Right lobe of liver (tissue), 6 donors: Measurements from ENCODE around the gene HINT2. TPM values are rescaled to one million over a fixed set of nuclear protein-coding genes. Genes with fewer than 3 reads are reported as not detected.

ENCODE experiments used
- ATAC-seq, 4 donors: fragments of 200-7000 bp; cut with Tn5 transposase; one replicate each; pipeline ENCODE4 v1.9.1; 2020; ENCODE audit warnings: mild to moderate bottlenecking in 4 of 4, moderate library complexity in 4 of 4
- DNase-seq, 3 donors: peaks; one replicate each; pipeline ENCODE4 v3.0.0-alpha.2; 2020
- H3K27ac ChIP-seq, 3 donors: fragments of 200-600 bp; one replicate each; pipeline ENCODE4 v1.8.0; 2022
- H3K27me3 ChIP-seq, 2 donors: fragments of 200-600 bp; one replicate each; pipeline ENCODE4 v1.8.0; 2022
- H3K36me3 ChIP-seq, 4 donors: fragments of 200-600 bp; sonication (generic) in 1 of 4; one replicate each; pipeline versions ENCODE4 v1.5.1 to v1.8.0; 2017 to 2022; ENCODE audit warnings: control low read depth in 1 of 4
- H3K4me1 ChIP-seq, 4 donors: fragments of 200-600 bp; sonication (generic) in 1 of 4; one replicate each; pipeline versions ENCODE4 v1.5.1 to v1.8.0; 2017 to 2022; ENCODE audit warnings: control low read depth in 1 of 4
- H3K4me3 ChIP-seq, 3 donors: fragments of 200-600 bp; one replicate each; pipeline ENCODE4 v1.8.0; 2022
- H3K9me3 ChIP-seq, 4 donors: fragments of 200-600 bp; sonication (generic) in 1 of 4; one replicate each; pipeline versions ENCODE4 v1.5.1 to v1.8.0; 2017 to 2022; ENCODE audit warnings: control low read depth in 1 of 4
- POLR2A ChIP-seq: fragments of 450-650 bp; IDR thresholded peaks from one replicate; pipeline ENCODE4 v1.6.1; 2017; ENCODE audit warnings: antibody characterized with exemption, mild to moderate bottlenecking
- WGBS: methylation state at CpG from one replicate; pipeline ENCODE4 v1.1.6; 2018; ENCODE audit warnings: low coverage, low lambda C conversion rate; ENCODE audit not compliant: insufficient coverage; ENCODE audit errors: missing lambda C conversion rate; 5-methylcytosine and 5-hydroxymethylcytosine counted together
- intact Hi-C, 2 donors: fragments of 100-400 bp; cut with DNase I; formaldehyde crosslinking; loops; one replicate each; pipeline versions ENCODE4 v1.11.2 to v1.14.1; 2022
- total RNA-seq, 6 experiments: library from RNA; depleted of rRNA in 2 of 6; stranded (reverse); fragments of >200 nt in 2 of 6; fragmentation: NEBNext Ultra II Directional in 3 of 6; extraction: Animal tissue kit (Norgen Biotek cat#: 25700) in 3 of 6; gene quantifications; one replicate each; pipeline versions ENCODE4 v1.1.0 to v1.2.4, GENCODE V29; 2016 to 2023
- TF ChIP-seq, protein P1 (sequence below), 4 donors: fragments of 200-600 bp in 3 of 4; fragments of 450-650 bp in 1 of 4; IDR thresholded peaks; one replicate each; pipeline versions ENCODE4 v1.5.1 to v1.8.0; 2016 to 2022; ENCODE audit warnings: antibody characterized with exemption in 4 of 4, mild to moderate bottlenecking in 2 of 4
- donor health status: DM: no; HTN: yes; CAD: no.
- donor health status: DM: no; HTN: no; CAD: no.
- donor health status: DM: no; HTN: no; CAD: no.
- donor health status: DM: no; HTN: yes; CAD: no.
- donor health status: DM: no; HTN: yes; CAD: no.

HINT2 gene
- total RNA-seq, 6 experiments from 2014 or later: 46.0 to 86.3 (median 67.1) TPM

DNA sequence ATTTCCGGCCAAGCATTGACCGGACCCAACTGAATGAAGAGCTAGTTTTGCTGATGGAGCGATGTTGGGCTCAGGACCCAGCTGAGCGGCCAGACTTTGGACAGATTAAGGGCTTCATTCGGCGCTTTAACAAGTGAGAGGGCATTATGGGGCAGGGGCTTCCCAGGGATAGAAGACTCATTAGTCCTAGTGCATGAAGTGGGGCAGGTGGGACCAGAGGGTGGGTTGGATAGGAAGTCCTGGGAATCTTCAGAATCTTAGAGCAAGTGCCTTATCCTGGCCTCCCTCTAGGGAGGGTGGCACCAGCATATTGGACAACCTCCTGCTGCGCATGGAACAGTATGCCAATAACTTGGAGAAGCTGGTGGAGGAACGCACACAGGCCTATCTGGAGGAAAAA is 8.7 kb downstream of the HINT2 start:
- ATAC-seq: no peak
- peak in 1 of 3 donors; percentile 28 for DNase-seq
- Histone ChIP-seq H3K27me3 (no peaks in the 10 kb centered on the region), H3K27ac (no peak overlapping the region), H3K4me3 (no peak overlapping the region), H3K9me3 (no peaks in the 10 kb centered on the region), H3K36me3 (peaks cover 0 to 19% (median 7%) of the 10 kb centered on the region in 4 donors), H3K4me1 (peaks cover 0 to 10% (median 4%) of the 10 kb centered on the region in 4 donors)
- intact Hi-C loops: no loop called here
- WGBS: 89% methylated on average over 4 of the region's 8 CpGs
- TF ChIP-seq, protein P1, sequence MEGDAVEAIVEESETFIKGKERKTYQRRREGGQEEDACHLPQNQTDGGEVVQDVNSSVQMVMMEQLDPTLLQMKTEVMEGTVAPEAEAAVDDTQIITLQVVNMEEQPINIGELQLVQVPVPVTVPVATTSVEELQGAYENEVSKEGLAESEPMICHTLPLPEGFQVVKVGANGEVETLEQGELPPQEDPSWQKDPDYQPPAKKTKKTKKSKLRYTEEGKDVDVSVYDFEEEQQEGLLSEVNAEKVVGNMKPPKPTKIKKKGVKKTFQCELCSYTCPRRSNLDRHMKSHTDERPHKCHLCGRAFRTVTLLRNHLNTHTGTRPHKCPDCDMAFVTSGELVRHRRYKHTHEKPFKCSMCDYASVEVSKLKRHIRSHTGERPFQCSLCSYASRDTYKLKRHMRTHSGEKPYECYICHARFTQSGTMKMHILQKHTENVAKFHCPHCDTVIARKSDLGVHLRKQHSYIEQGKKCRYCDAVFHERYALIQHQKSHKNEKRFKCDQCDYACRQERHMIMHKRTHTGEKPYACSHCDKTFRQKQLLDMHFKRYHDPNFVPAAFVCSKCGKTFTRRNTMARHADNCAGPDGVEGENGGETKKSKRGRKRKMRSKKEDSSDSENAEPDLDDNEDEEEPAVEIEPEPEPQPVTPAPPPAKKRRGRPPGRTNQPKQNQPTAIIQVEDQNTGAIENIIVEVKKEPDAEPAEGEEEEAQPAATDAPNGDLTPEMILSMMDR (IDR thresholded peaks at IDR 0.05): no peak
- no peak for TF ChIP-seq POLR2A

DNA sequence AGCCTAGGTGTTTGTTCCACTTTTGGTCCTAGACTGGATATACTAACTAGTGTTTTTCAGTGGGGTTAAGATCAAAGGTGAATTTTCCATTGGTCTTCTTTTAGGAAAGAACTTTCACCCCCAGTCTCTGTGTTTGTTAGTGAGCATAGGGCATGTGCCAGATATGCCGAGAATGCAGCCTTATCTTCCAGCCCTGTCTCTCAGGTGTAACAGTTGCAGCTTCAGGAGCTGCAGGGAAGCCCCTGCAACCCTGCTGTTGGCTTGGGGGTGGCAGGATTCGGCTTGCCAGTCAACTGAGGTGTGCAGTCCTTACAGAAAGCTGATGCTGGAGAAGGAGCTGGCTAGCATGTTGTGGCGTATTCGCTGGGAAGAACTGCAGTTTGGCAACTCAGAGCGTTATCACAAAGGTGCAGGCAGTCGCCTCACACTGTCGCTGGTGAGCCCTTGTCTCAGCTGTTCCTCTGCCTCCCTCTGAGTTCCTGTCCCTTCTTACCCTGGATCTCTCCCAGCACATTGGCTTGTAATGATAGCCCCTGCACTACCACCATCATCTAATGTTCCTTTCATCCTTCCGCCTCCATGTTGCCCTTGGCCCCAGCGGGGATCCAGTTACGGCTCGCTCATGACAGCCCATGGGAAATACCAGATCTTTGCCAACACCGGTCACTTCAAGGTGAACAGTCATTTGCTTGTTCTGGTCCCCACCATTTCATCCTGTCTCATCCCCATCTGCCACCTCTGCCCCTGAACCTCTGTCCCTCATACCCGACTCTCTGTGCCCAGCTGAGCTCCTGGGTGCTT is 13.3 kb downstream of the HINT2 start:
- Histone ChIP-seq H3K27ac (peak overlapping the region in 2 of 3 donors; percentile 40 to 63), H3K4me3 (no peak overlapping the region), H3K36me3 (peaks cover 0 to 7% (median 6%) of the 10 kb centered on the region in 4 donors), H3K4me1 (peaks cover 0 to 13% (median 2%) of the 10 kb centered on the region in 4 donors), H3K9me3 (no peaks in the 10 kb centered on the region), H3K27me3 (no peaks in the 10 kb centered on the region)
- peak; percentile 75 to 88 (median 80) for ATAC-seq
- intact Hi-C loops: no loop called here
- WGBS: 47% methylated on average over 9 of the region's 13 CpGs
- peak in 1 of 3 donors; percentile 31 for DNase-seq
- TF ChIP-seq, protein P1 (IDR thresholded peaks at IDR 0.05): no peak
- TF ChIP-seq POLR2A: no peak

DNA sequence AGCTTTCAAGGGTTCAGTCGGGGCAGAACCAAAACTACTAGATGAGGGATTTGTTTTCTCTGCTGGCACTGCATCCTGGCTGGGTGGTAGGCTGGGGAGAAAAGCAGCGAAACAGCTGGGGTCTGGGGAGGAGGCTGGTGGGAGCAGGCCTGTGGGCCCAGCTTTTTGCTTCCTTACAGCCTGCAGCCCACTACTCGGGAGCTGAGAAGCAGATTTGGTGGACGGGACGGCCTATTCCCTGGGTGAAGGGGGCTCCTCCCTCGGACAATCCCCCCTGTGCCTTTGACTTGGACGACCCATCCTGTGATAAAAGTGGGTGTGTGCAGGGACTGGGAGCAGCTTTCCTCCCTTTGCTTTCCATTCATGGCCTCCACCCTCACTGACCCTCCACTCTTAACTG is 14.3 kb downstream of the HINT2 start:
- Histone ChIP-seq H3K27ac (peak overlapping the region in 1 of 3 donors; percentile 63), H3K27me3 (no peaks in the 10 kb centered on the region), H3K36me3 (peaks cover 0 to 6% (median 3%) of the 10 kb centered on the region in 4 donors), H3K4me1 (peaks cover 0 to 13% (median 2%) of the 10 kb centered on the region in 4 donors), H3K9me3 (no peaks in the 10 kb centered on the region), H3K4me3 (no peak overlapping the region)
- intact Hi-C loops: no loop called here
- WGBS: 20% methylated on average over 1 of the region's 7 CpGs
- no peak for TF ChIP-seq POLR2A
- TF ChIP-seq, protein P1 (IDR thresholded peaks at IDR 0.05): no peak
- DNase-seq (peak in 1 of 3 donors; percentile 35), ATAC-seq (no peak)

DNA sequence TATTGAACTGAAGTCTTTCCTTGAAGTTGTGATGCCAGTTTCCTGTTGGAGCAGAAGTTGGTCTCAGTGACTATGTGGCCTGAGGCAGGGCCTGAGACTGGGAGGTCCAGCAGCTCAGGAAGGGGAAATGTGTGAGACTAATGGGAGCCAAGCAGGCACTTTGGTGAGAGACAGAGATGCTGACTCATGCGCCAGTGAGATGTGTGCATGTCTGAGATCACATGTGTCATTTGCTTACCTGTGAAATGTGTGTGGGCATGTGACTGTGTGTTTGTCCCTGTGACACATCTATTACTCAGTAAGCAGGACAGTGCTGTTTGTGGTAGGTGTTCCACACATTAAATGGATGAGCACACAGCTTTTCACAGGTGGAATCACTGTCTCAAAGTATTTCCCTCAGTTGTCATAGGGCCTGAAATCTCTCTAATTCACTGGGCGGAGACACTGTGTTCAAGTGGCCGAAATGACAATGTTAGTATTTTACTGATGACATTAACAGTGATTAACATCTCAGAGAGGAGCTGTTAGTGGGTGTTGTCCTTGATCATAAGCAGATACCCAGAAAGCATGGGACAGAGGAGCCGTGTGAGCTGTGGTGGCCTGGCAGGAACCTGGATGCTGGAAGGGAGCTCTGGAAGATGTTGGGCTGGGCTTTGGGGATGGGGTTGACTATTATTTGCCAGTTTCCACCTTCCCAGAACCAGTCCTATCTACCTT is 16.0 kb downstream of the HINT2 start:
- Histone ChIP-seq H3K4me1 (peaks cover 0 to 13% (median 2%) of the 10 kb centered on the region in 4 donors), H3K27me3 (no peaks in the 10 kb centered on the region), H3K9me3 (no peaks in the 10 kb centered on the region), H3K27ac (no peak overlapping the region), H3K4me3 (no peak overlapping the region), H3K36me3 (peaks cover 0 to 5% (median 2%) of the 10 kb centered on the region in 4 donors)
- intact Hi-C loops: loop anchor here in 1 of 2 donors (10.0 kb wide), 1 partner anchor 86 kb away; no protein-coding TSS in a partner anchor
- DNase-seq: peak in 1 of 3 donors; percentile 29
- 93% methylated on average over 2 of the region's 4 CpGs for whole genome bisulfite sequencing
- ATAC-seq: peak in 3 of 4 donors; percentile 10 to 61 (median 31)
- TF ChIP-seq, protein P1 (IDR thresholded peaks at IDR 0.05): no peak
- TF ChIP-seq POLR2A: no peak
